Cardiac fibroblast (primary cell): ENCODE measurements around the gene KCNQ5.
A peak's percentile ranks its signal among the peaks of the same experiment; 100 is the strongest.

ENCODE experiments used
- DNase-seq, 2 donors: peaks; one replicate each; pipeline versions ENCODE4 v3.0.0 to v3.0.0-alpha.2; 2010; ENCODE audit warnings: low read depth in 2 of 2
- H3K4me3 ChIP-seq, 2 donors: replicated peaks in 1 of 2; 1 replicate in 1 of 2; 2 replicates in 1 of 2; pipeline ENCODE4 v1.5.1; 2011; ENCODE audit warnings: low read depth in 2 of 2, low read length in 2 of 2, mild to moderate bottlenecking in 2 of 2, moderate library complexity in 1 of 2
- CTCF ChIP-seq: IDR thresholded peaks from one replicate; pipeline ENCODE4 v1.5.1; 2011; ENCODE audit warnings: low read depth, mild to moderate bottlenecking, low read length, inconsistent platforms

The KCNQ5 gene

GRCh38 chr6:72955666-72956065, 333.8 kb downstream of the KCNQ5 start:
- TF ChIP-seq CTCF, result no peak
- peak in 1 of 2 donors; percentile 28 for DNase-seq
- H3K4me3 ChIP-seq, result no peak overlapping the region

GRCh38 chr6:72956272-72956671, 334.4 kb downstream of the KCNQ5 start:
- no peak for DNase-seq
- no peak for TF ChIP-seq CTCF
- no peak overlapping the region for H3K4me3 ChIP-seq

GRCh38 chr6:72959821-72960220, 338.0 kb downstream of the KCNQ5 start:
- H3K4me3 ChIP-seq, result no peak overlapping the region
- TF ChIP-seq CTCF, result no peak
- DNase-seq, result peak; percentile 33 to 78

- TF ChIP-seq CTCF, result no peak
- DNase-seq, result peak in 1 of 2 donors; percentile 56
- no peak overlapping the region for H3K4me3 ChIP-seq
These were observed 342.1 kb downstream of the KCNQ5 start for GRCh38 chr6:72963946-72964345.

- no peak for TF ChIP-seq CTCF
- DNase-seq, result peak; percentile 48 to 53
- H3K4me3 ChIP-seq, result no peak overlapping the region
These were observed 344.9 kb downstream of the KCNQ5 start for GRCh38 chr6:72966628-72967280.

- no peak for DNase-seq
- TF ChIP-seq CTCF, result no peak
- no peak overlapping the region for H3K4me3 ChIP-seq
These were observed 345.5 kb downstream of the KCNQ5 start for GRCh38 chr6:72967329-72967728.

GRCh38 chr6:72968704-72969103, 346.8 kb downstream of the KCNQ5 start:
- no peak overlapping the region for H3K4me3 ChIP-seq
- no peak for TF ChIP-seq CTCF
- DNase-seq, result peak in 1 of 2 donors; percentile 71
